H1 (cell line): ENCODE measurements around the gene CGRRF1. TPM values are rescaled to one million over a fixed set of nuclear protein-coding genes. Genes with fewer than 3 reads are reported as not detected.
A peak's percentile ranks its signal among the peaks of the same experiment; 100 is the strongest.

Experiments
- ASH2L ChIP-seq: fragments of 200-600, 300-600 bp; sonication (generic); IDR thresholded peaks from one replicate; pipeline ENCODE4 v1.7.1; 2017; ENCODE audit warnings: low read length
- BCL11A ChIP-seq, 2 experiments: IDR thresholded peaks; one replicate each; pipeline ENCODE4 v1.6.1; 2011; ENCODE audit warnings: low read depth in 2 of 2, low read length in 2 of 2, mild to moderate bottlenecking in 2 of 2
- BRCA1 ChIP-seq: IDR thresholded peaks from 2 replicates; pipeline ENCODE4 v1.6.1; 2012; ENCODE audit warnings: low read depth, low read length, improper control_type of control experiment
- CBX8 ChIP-seq: fragments of 300-800, 300-1000 bp; sonication (generic); IDR thresholded peaks from 2 replicates; pipeline ENCODE4 v1.7.1; 2016; ENCODE audit warnings: low read depth, low read length, borderline replicate concordance
- CHD1 ChIP-seq: IDR thresholded peaks from 2 replicates; pipeline ENCODE4 v1.6.1; 2012; ENCODE audit warnings: low read depth, low read length, improper control_type of control experiment
- CHD2 ChIP-seq: IDR thresholded peaks from 2 replicates; pipeline ENCODE4 v1.6.1; 2012; ENCODE audit warnings: low read length, improper control_type of control experiment
- CTBP2 ChIP-seq: IDR thresholded peaks from 2 replicates; pipeline ENCODE4 v1.7.0; 2011; ENCODE audit warnings: borderline replicate concordance, mild to moderate bottlenecking, moderate library complexity, mixed read lengths, low read length; ENCODE audit not compliant: insufficient read depth, insufficient read length
- EGR1 ChIP-seq: IDR thresholded peaks from 2 replicates; pipeline ENCODE4 v1.6.1; 2011; ENCODE audit warnings: low read depth, low read length, borderline replicate concordance
- FOSL1 ChIP-seq: IDR thresholded peaks from 2 replicates; pipeline ENCODE4 v1.6.1; 2011; ENCODE audit warnings: mild to moderate bottlenecking, low read depth, low read length, moderate library complexity; ENCODE audit not compliant: insufficient read depth
- GABPA ChIP-seq: IDR thresholded peaks from 2 replicates; pipeline ENCODE4 v1.6.1; 2011; ENCODE audit warnings: mild to moderate bottlenecking, low read length, moderate library complexity, borderline replicate concordance; ENCODE audit not compliant: insufficient read depth
- KDM4A ChIP-seq: IDR thresholded peaks from one replicate; pipeline ENCODE4 v1.7.1; 2012; ENCODE audit warnings: low read depth, mild to moderate bottlenecking, moderate library complexity, low read length, inconsistent platforms; ENCODE audit not compliant: severe bottlenecking
- POLR2AphosphoS5 ChIP-seq: IDR thresholded peaks from 2 replicates; pipeline ENCODE4 v1.6.1; 2011; ENCODE audit warnings: low read depth, low read length
- RBBP5 ChIP-seq: IDR thresholded peaks from 2 replicates; pipeline ENCODE4 v1.7.1; 2012; ENCODE audit warnings: low read depth, mild to moderate bottlenecking, inconsistent platforms, low read length, moderate library complexity, borderline replicate concordance
- RXRA ChIP-seq: IDR thresholded peaks from 2 replicates; pipeline ENCODE4 v1.6.1; 2011; ENCODE audit warnings: low read depth, mild to moderate bottlenecking, low read length, moderate library complexity; ENCODE audit not compliant: insufficient read depth
- SAP30 ChIP-seq: fragments of 300-600 bp; sonication (generic); IDR thresholded peaks from 2 replicates; pipeline ENCODE4 v1.7.1; 2012; ENCODE audit warnings: low read length, moderate library complexity, mild to moderate bottlenecking, inconsistent platforms; ENCODE audit not compliant: insufficient read depth, insufficient replicate concordance
- SIN3A ChIP-seq, 2 experiments: IDR thresholded peaks in 1 of 2; conservative IDR thresholded peaks in 1 of 2; 2 replicates each; pipeline ENCODE4 v1.6.1; 2011 to 2012; ENCODE audit warnings: low read length in 2 of 2, improper control_type of control experiment in 1 of 2, low read depth in 1 of 2, mild to moderate bottlenecking in 1 of 2
- SRF ChIP-seq: IDR thresholded peaks from 2 replicates; pipeline ENCODE4 v1.6.1; 2011; ENCODE audit warnings: mild to moderate bottlenecking, low read depth, low read length, moderate library complexity
- TAF7 ChIP-seq: optimal IDR thresholded peaks from 2 replicates; pipeline ENCODE3; 2011; ENCODE audit warnings: low read depth, mild to moderate bottlenecking, inconsistent platforms, low read length, moderate library complexity, borderline replicate concordance
- TBP ChIP-seq: IDR thresholded peaks from 2 replicates; pipeline ENCODE4 v1.6.1; 2011; ENCODE audit warnings: low read depth, low read length, improper control_type of control experiment
- TCF12 ChIP-seq: IDR thresholded peaks from 2 replicates; pipeline ENCODE4 v1.6.1; 2011; ENCODE audit warnings: low read depth, mild to moderate bottlenecking, low read length
- TEAD4 ChIP-seq: IDR thresholded peaks from 2 replicates; pipeline ENCODE4 v1.6.1; 2012; ENCODE audit warnings: low read depth, low read length, inconsistent platforms, mixed read lengths
- polyA plus RNA-seq, 7 experiments: library from polyadenylated mRNA; depleted of rRNA in 3 of 7; stranded (reverse) in 5 of 7; unstranded in 2 of 7; fragments of >200 nt in 5 of 7; fragments of 200-250 nt in 2 of 7; gene quantifications; 1 replicate in 5 of 7; 2 replicates in 1 of 7; 4 replicates in 1 of 7; pipeline versions ENCODE4 v1.2.1 to v1.2.3, GENCODE V29; 2011 to 2013; ENCODE audit warnings: missing spikeins in 2 of 7, mixed read lengths in 2 of 7
- total RNA-seq: library from RNA; stranded (reverse); fragmentation: NEBNext Ultra II Directional; extraction: Animal tissue kit (Norgen Biotek cat#: 25700); gene quantifications from 2 replicates; pipeline ENCODE4 v1.2.1, GENCODE V29; 2021
- TF ChIP-seq, protein P1 (sequence below): IDR thresholded peaks from 2 replicates; pipeline ENCODE4 v1.6.1; 2011; ENCODE audit warnings: low read depth, mild to moderate bottlenecking, low read length; ENCODE audit not compliant: insufficient read depth

The CGRRF1 gene
- total and polyA plus RNA-seq, 2 of the 8 experiments (the other 6 are each of a cell fraction or from before 2014, with no cell fraction given), result 7.4 to 20.2 TPM

DNA sequence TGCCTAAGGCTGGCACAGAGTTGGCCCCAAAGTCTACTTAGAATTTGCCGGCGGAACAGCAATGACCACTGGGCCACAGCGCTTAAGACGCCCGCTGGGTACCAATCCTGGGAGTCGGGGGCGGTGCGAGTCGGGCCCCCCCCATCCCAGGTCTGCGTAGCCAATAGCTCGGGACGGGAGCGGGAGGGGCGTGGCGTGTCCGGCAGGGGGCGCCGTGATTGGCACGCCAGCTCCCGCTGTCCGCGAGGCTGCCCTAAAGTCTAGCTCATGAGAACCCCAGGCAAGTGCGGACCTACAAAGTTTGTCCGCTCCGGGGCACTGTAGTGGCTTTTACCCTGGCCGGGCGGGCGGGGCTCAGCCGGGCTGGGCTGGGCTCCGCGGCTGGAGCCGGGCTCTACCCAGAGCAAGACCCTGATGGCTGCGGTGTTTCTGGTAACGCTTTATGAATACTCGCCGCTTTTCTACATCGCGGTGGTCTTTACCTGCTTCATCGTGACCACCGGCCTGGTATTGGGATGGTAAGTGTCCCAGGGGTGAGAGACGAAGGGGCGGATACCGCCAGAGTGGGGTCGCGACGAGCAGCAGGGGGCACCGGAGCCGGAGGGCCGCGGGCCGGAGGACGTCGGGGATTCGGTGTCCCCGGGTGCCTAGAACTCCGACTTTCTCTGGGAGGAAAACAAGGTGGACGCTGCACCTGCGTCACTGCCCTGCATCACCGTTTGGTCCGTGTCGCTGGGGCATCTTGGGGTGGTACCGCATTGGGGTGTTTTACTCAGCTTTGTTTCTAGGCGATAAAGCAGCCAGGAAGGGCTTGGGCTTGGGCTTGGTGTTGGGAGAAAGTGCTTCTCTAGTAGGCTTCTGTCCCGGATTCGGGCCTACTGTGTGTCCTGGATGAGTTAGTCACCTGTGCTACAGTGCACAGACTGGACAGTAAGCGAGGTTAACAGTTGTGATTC lies at the start of gene CGRRF1 (continued):
- TF ChIP-seq TCF12, result no peak
- TF ChIP-seq SRF, result 0 out of 2 replicates have a peak, but pooled peaks have one; percentile 21
- peak; percentile 100 for TF ChIP-seq ASH2L
- peak; percentile 99 for TF ChIP-seq RBBP5
- TF ChIP-seq BRCA1, result no peak
- 0 out of 2 replicates have a peak, but pooled peaks have one; percentile 24 for TF ChIP-seq FOSL1
- no peak for TF ChIP-seq CHD1
- no peak for TF ChIP-seq TEAD4
- TF ChIP-seq CHD2, result 0 out of 2 replicates have a peak, but pooled peaks have one; percentile 7
- 0 out of 2 replicates have a peak, but pooled peaks have one; percentile 24 for TF ChIP-seq EGR1
- TF ChIP-seq SIN3A (conservative IDR thresholded peaks at IDR 0.05 in 1 of 2, IDR thresholded peaks at IDR 0.05 in 1 of 2; ENCODE audit: low read depth in 1 of 2, low read length in 2 of 2), result peak; percentile 45 to 65; a peak in 1 of 4 replicates
- TF ChIP-seq TBP, result peak; percentile 83
- TF ChIP-seq CTBP2, result no peak
- TF ChIP-seq BCL11A (IDR thresholded peaks at IDR 0.05; ENCODE audit: low read depth in 2 of 2, low read length in 2 of 2), result no peak
- TF ChIP-seq RXRA, result no peak
- TF ChIP-seq KDM4A, result peak; percentile 87
- TF ChIP-seq CBX8, result no peak
- TF ChIP-seq SAP30, result no peak
- TF ChIP-seq POLR2AphosphoS5, result 0 out of 2 replicates have a peak, but pooled peaks have one; percentile 37
- TF ChIP-seq, protein P1, sequence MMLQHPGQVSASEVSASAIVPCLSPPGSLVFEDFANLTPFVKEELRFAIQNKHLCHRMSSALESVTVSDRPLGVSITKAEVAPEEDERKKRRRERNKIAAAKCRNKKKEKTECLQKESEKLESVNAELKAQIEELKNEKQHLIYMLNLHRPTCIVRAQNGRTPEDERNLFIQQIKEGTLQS, result no peak
- TF ChIP-seq GABPA, result no peak
- peak; percentile 52 for TF ChIP-seq TAF7
